Measurements from ENCODE around the gene ADCY10. TPM values are rescaled to one million over a fixed set of nuclear protein-coding genes. Genes with fewer than 3 reads are reported as not detected.
A peak's percentile ranks its signal among the peaks of the same experiment; 100 is the strongest.

ADCY10 gene
- polyA plus RNA-seq, 1 donor from 2014 or later: 0.09 TPM

DNA sequence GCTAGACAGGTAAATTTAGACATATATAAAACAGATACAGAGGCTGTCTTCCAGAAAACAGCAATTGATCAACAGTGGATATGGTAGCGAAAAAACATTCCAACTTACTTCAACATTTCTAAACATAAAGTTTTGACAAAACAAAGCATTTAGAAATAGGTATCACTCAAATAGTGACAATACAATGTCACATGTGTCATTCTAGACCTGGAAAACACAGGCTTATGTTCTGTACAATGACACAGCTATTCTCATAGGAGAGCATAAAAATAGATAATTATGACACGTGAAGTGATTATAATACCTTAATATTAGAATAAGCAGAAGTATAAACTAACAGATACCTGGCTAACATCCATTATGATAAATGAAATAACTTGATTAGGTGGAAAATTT lies 14.5 kb upstream of the ADCY10 start:
- no peak overlapping the region for H3K9ac ChIP-seq (ENCODE audit: low read length)
- H3K27me3 ChIP-seq (ENCODE audit: insufficient read depth, low read depth, low read length): no peaks in the 10 kb centered on the region
- H3K79me2 ChIP-seq (replicated peaks; ENCODE audit: insufficient read depth, low read length): peaks cover 23% of the 10 kb centered on the region
- H3K4me2 ChIP-seq (ENCODE audit: low read length): no peak overlapping the region
- no peak overlapping the region for H3K4me3 ChIP-seq (ENCODE audit: low read length)
- no peak overlapping the region for H2AFZ ChIP-seq (ENCODE audit: low read depth, low read length)
- no peaks in the 10 kb centered on the region for H3K36me3 ChIP-seq (ENCODE audit: insufficient read depth, low read length)
- no peaks in the 10 kb centered on the region for H4K20me1 ChIP-seq (ENCODE audit: insufficient read depth)
- TF ChIP-seq POLR2AphosphoS5 (IDR thresholded peaks at IDR 0.05) (peak; percentile 39), MXI1 (conservative IDR thresholded peaks at IDR 0.05; ENCODE audit: poor library complexity, severe bottlenecking) (no peak)
- H3K9me3 ChIP-seq (ENCODE audit: low read length): no peaks in the 10 kb centered on the region
- no peaks in the 10 kb centered on the region for H3K9me2 ChIP-seq (ENCODE audit: insufficient read depth, low read length)
- no peak overlapping the region for H3K27ac ChIP-seq (ENCODE audit: low read length)
- no peaks in the 10 kb centered on the region for H3F3A ChIP-seq (ENCODE audit: insufficient read depth, low read length, poor library complexity, severe bottlenecking)

DNA sequence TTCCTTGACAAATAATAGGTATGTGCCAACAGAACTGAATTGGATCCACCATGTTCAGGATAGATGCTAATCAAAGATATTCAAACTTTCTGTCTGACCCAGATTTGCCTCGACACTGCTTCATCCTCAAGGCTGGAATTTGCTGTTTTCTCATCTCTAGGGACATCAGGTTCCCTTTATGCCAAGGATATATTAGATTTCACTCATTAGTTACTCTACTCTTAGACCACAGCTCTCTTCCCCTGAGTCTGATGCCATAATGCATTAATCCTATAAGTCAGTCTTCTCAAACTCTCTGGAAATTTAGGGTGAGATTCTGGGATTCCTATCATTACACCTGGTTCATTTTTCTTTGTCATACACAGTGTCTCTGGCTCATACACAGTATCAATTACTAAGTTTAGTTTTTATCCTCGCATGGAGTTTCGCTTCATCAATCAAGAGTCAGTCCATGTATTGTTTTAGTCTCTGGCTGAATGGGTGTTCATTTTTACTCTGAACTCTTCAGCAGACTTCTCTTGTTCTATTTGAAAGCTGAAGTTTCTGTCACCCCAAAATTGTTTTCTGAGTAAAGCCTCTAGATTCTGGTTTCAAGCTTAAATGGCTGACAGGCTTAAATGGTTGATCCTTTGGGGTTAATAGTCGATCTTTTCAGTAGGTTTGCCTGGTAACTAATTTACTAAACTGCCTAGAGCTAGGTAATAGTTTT lies 13.3 kb upstream of the ADCY10 start:
- H3K27ac ChIP-seq (ENCODE audit: low read length): no peak overlapping the region

More for the DNA sequence above, 13.3 kb upstream of the ADCY10 start:
- Histone ChIP-seq H3K9ac (ENCODE audit: low read length) (no peak overlapping the region), H2AFZ (ENCODE audit: low read depth, low read length) (no peak overlapping the region), H3K36me3 (ENCODE audit: insufficient read depth, low read length) (peaks cover 7% of the 10 kb centered on the region), H3K27me3 (ENCODE audit: insufficient read depth, low read depth, low read length) (no peaks in the 10 kb centered on the region), H3K9me2 (ENCODE audit: insufficient read depth, low read length) (no peaks in the 10 kb centered on the region), H3K79me2 (replicated peaks; ENCODE audit: insufficient read depth, low read length) (peaks cover 20% of the 10 kb centered on the region), H3K4me2 (ENCODE audit: low read length) (no peak overlapping the region), H3K9me3 (ENCODE audit: low read length) (no peaks in the 10 kb centered on the region), H3F3A (ENCODE audit: insufficient read depth, low read length, poor library complexity, severe bottlenecking) (no peaks in the 10 kb centered on the region), H3K4me3 (ENCODE audit: low read length) (no peak overlapping the region), H4K20me1 (ENCODE audit: insufficient read depth) (no peaks in the 10 kb centered on the region)
- TF ChIP-seq POLR2AphosphoS5 (IDR thresholded peaks at IDR 0.05) (no peak), SMC3 (conservative IDR thresholded peaks at IDR 0.05; ENCODE audit: poor library complexity) (no peak), MXI1 (conservative IDR thresholded peaks at IDR 0.05; ENCODE audit: poor library complexity, severe bottlenecking) (no peak), RAD21 (conservative IDR thresholded peaks at IDR 0.05) (no peak), TAF1 (IDR thresholded peaks at IDR 0.05; ENCODE audit: low read depth) (no peak), CTCF (IDR thresholded peaks at IDR 0.05; ENCODE audit: poor library complexity, severe bottlenecking) (no peak), EP300 (conservative IDR thresholded peaks at IDR 0.05; ENCODE audit: poor library complexity, severe bottlenecking) (no peak), REST (IDR thresholded peaks at IDR 0.05; ENCODE audit: borderline replicate concordance) (no peak), EZH2 (IDR thresholded peaks at IDR 0.05; ENCODE audit: borderline replicate concordance, insufficient read depth, low read length, poor library complexity, severe bottlenecking) (no peak)

Measured in neural cell (in vitro differentiated cells).